Motor neuron (in vitro differentiated cells): ENCODE measurements around the gene MYH6. TPM values are rescaled to one million over a fixed set of nuclear protein-coding genes. Genes with fewer than 3 reads are reported as not detected.
A peak's percentile ranks its signal among the peaks of the same experiment; 100 is the strongest.
"Not testable (repeated sequence)": the region's sequence is repeated elsewhere in the genome, so short reads cannot be mapped to it uniquely, and the experiment has no call there.

Experiments
- ATAC-seq, 8 experiments: fragments of 200-7000 bp; cut with Tn5 transposase; replicated peaks in 6 of 8; 2 replicates each; pipeline ENCODE4 v1.8.0; 2021; ENCODE audit warnings: mild to moderate bottlenecking in 8 of 8, moderate library complexity in 8 of 8
- H3K27ac ChIP-seq, 2 donors: fragments of 250-450 bp; sonication (Bioruptor Pico); 2 replicates each; pipeline ENCODE4 v1.9.0; 2021; ENCODE audit warnings: antibody characterized with exemption in 2 of 2, mild to moderate bottlenecking in 2 of 2, moderate library complexity in 1 of 2
- H3K4me1 ChIP-seq, 2 donors: fragments of 250-450 bp; sonication (Bioruptor Pico); replicated peaks in 1 of 2; 2 replicates each; pipeline ENCODE4 v1.6.1; 2021; ENCODE audit warnings: antibody characterized with exemption in 2 of 2, mild to moderate bottlenecking in 2 of 2, moderate library complexity in 1 of 2
- H3K4me3 ChIP-seq, 5 donors: fragments of 250-450 bp; sonication (Bioruptor Pico); 2 replicates each; pipeline ENCODE4 v1.9.0; 2021; ENCODE audit warnings: antibody characterized with exemption in 5 of 5, mild to moderate bottlenecking in 5 of 5, moderate library complexity in 4 of 5
- WGBS, 10 experiments: fragments of 450-650 bp; shearing (Covaris generic); methylation state at CpG; one replicate each; pipeline ENCODE4 v1.0.0; 2022; 5-methylcytosine and 5-hydroxymethylcytosine counted together
- in situ Hi-C, 9 experiments: fragments of 400-800 bp; cut with MboI; loops; one replicate each; pipeline ENCODE4 v1.15.0; 2021; ENCODE audit warnings: low sequenced_read_pairs in 9 of 9, low pct_unique_long_range_greater_than_20kb in 2 of 9; ENCODE audit not compliant: unreplicated experiment in 9 of 9
- total RNA-seq, 8 experiments: library from RNA; unstranded; fragments of 300-600 nt; gene quantifications; 2 replicates each; pipeline versions ENCODE4 v1.2.3 to v1.2.4, GENCODE V29; 2022

MYH6 gene
- under 1 TPM in 5 of 8 experiments, not detected in 3; 0.05 to 0.47 (median 0.14) TPM for total RNA-seq

GRCh38 chr14:23407516-23408306 is at the start of gene MYH6:
MYH6 (minus strand) TSS chr14:23408273; CDS start chr14:23407223, 1,050 bp downstream.
- 31 to 89% (median 70%) methylated on average over 2 to 11 of the region's 15 CpGs for WGBS, 10 experiments
- in situ Hi-C loops = no loop called here
- no peaks in the 10 kb centered on the region for H3K4me1 ChIP-seq
- no peak within 1 kb of the TSS for H3K4me3 ChIP-seq
- no peak for ATAC-seq
- H3K27ac ChIP-seq = no peak within 1 kb of the TSS

- WGBS, 10 experiments = 60 to 100% (median 81%) methylated on average over 1 to 8 of the region's 11 CpGs; no CpG with 5 or more reads in 3 of the 10 experiments
- H3K27ac ChIP-seq, ATAC-seq, H3K4me3 ChIP-seq, H3K4me1 ChIP-seq: not testable (repeated sequence)
- in situ Hi-C loops = loop anchor here in 3 of 9 experiments (10.0 to 25.0 kb wide), 2 partner anchors 120 to 122 kb away; no protein-coding TSS in a partner anchor
These were observed 49.0 kb upstream of the MYH6 start for GRCh38 chr14:23456883-23457586.

- no peaks in the 10 kb centered on the region for H3K4me1 ChIP-seq
- peak in 1 of 8 experiments; percentile 41 for ATAC-seq
- H3K4me3 ChIP-seq = no peak overlapping the region
- H3K27ac ChIP-seq = no peak overlapping the region
- in situ Hi-C loops = loop anchor here in 3 of 9 experiments (10.0 to 25.0 kb wide), 2 partner anchors 117 to 120 kb away; no protein-coding TSS in a partner anchor
- 0 to 100% (median 43%) methylated on average over 1 of the region's 1 CpG; no CpG with 5 or more reads in 5 of the 10 experiments for WGBS, 10 experiments
These were observed 46.4 kb upstream of the MYH6 start for GRCh38 chr14:23454445-23454856.

- no peak for ATAC-seq
- H3K4me1 ChIP-seq = no peaks in the 10 kb centered on the region
- H3K4me3 ChIP-seq = no peak overlapping the region
- 0 to 100% (median 93%) methylated on average over 2 of the region's 2 CpGs for whole genome bisulfite sequencing, 10 experiments
- H3K27ac ChIP-seq = no peak overlapping the region
- in situ Hi-C loops = loop anchor here in 3 of 9 experiments (10.0 to 25.0 kb wide), 2 partner anchors 115 to 117 kb away; no protein-coding TSS in a partner anchor
These were observed 44.2 kb upstream of the MYH6 start for GRCh38 chr14:23452237-23452636.

GRCh38 chr14:23450379-23450778 is 42.3 kb upstream of the MYH6 start:
- Histone ChIP-seq H3K4me1 (no peaks in the 10 kb centered on the region), H3K27ac (no peak overlapping the region), H3K4me3 (no peak overlapping the region)
- WGBS, 10 experiments = 0 to 72% (median 33%) methylated on average over 1 to 2 of the region's 2 CpGs; no CpG with 5 or more reads in 1 of the 10 experiments
- in situ Hi-C loops = loop anchor here in 3 of 9 experiments (10.0 to 25.0 kb wide), 2 partner anchors 113 to 116 kb away; no protein-coding TSS in a partner anchor
- peak in 3 of 8 experiments; percentile 64 to 88 (median 74) for ATAC-seq

GRCh38 chr14:23449314-23449713 is 41.2 kb upstream of the MYH6 start:
- no peak for ATAC-seq
- H3K27ac ChIP-seq = no peak overlapping the region
- H3K4me1 ChIP-seq = no peaks in the 10 kb centered on the region
- H3K4me3 ChIP-seq = no peak overlapping the region
- in situ Hi-C loops = no loop called here
- WGBS, 10 experiments = 40 to 80% (median 43%) methylated on average over 1 of the region's 1 CpG; no CpG with 5 or more reads in 5 of the 10 experiments

- WGBS, 10 experiments = 0 to 91% (median 77%) methylated on average over 1 to 7 of the region's 7 CpGs
- in situ Hi-C loops = no loop called here
- ATAC-seq = no peak
These were observed 39.6 kb upstream of the MYH6 start for GRCh38 chr14:23447361-23448350.

GRCh38 chr14:23446291-23446851 is 38.3 kb upstream of the MYH6 start:
- in situ Hi-C loops = no loop called here
- 30 to 71% (median 60%) methylated on average over 2 to 4 of the region's 4 CpGs; no CpG with 5 or more reads in 7 of the 10 experiments for WGBS, 10 experiments
- peaks cover 0 to 5% of the 10 kb centered on the region in 2 donors for H3K4me1 ChIP-seq
- peak in 4 of 8 experiments; percentile 40 to 85 (median 69) for ATAC-seq
- no peak overlapping the region for H3K4me3 ChIP-seq
- no peak overlapping the region for H3K27ac ChIP-seq

More at GRCh38 chr14:23447361-23448350, 39.6 kb upstream of the MYH6 start:
- H3K4me1 ChIP-seq = peaks cover 0 to 3% of the 10 kb centered on the region in 2 donors
- H3K4me3 ChIP-seq = no peak overlapping the region
- no peak overlapping the region for H3K27ac ChIP-seq

GRCh38 chr14:23445773-23446172 is 37.7 kb upstream of the MYH6 start:
- in situ Hi-C loops = no loop called here
- Histone ChIP-seq H3K27ac (no peak overlapping the region), H3K4me3 (no peak overlapping the region), H3K4me1 (peaks cover 0 to 5% of the 10 kb centered on the region in 2 donors)
- 0 to 57% (median 29%) methylated on average over 1 to 4 of the region's 4 CpGs; no CpG with 5 or more reads in 2 of the 10 experiments for WGBS, 10 experiments
- no peak for ATAC-seq

- in situ Hi-C loops = no loop called here
These were observed 36.2 kb upstream of the MYH6 start for GRCh38 chr14:23444314-23444713.

GRCh38 chr14:23443881-23444280 is 35.8 kb upstream of the MYH6 start:
- Histone ChIP-seq H3K27ac (no peak overlapping the region), H3K4me1 (peaks cover 0 to 8% of the 10 kb centered on the region in 2 donors), H3K4me3 (no peak overlapping the region)
- WGBS, 10 experiments = 28 to 100% (median 86%) methylated on average over 2 to 5 of the region's 6 CpGs; no CpG with 5 or more reads in 2 of the 10 experiments
- ATAC-seq = no peak
- in situ Hi-C loops = no loop called here

More at GRCh38 chr14:23444314-23444713, 36.2 kb upstream of the MYH6 start:
- H3K27ac ChIP-seq = no peak overlapping the region
- ATAC-seq = no peak
- 0 to 83% (median 37%) methylated on average over 1 of the region's 1 CpG for WGBS, 10 experiments
- H3K4me3 ChIP-seq = no peak overlapping the region
- peaks cover 0 to 5% of the 10 kb centered on the region in 2 donors for H3K4me1 ChIP-seq

GRCh38 chr14:23443411-23443812 is 35.3 kb upstream of the MYH6 start:
- 0 to 95% (median 76%) methylated on average over 1 to 7 of the region's 11 CpGs; no CpG with 5 or more reads in 1 of the 10 experiments for WGBS, 10 experiments
- in situ Hi-C loops = no loop called here
- no peak for ATAC-seq
- Histone ChIP-seq H3K4me3 (no peak overlapping the region), H3K27ac (no peak overlapping the region), H3K4me1 (peaks cover 2 to 12% of the 10 kb centered on the region in 2 donors)
